Heart left ventricle (tissue), 16 donors: Measurements from ENCODE around the gene SCLY. TPM values are rescaled to one million over a fixed set of nuclear protein-coding genes. Genes with fewer than 3 reads are reported as not detected.
A peak's percentile ranks its signal among the peaks of the same experiment; 100 is the strongest.

Experiments
- ATAC-seq, 4 donors: fragments of 200-7000 bp; cut with Tn5 transposase; one replicate each; pipeline ENCODE4 v1.9.1; 2020 to 2022; ENCODE audit warnings: moderate library complexity in 4 of 4, mild to moderate bottlenecking in 3 of 4, moderate number of reproducible peaks in 1 of 4
- DNase-seq, 5 donors: peaks; one replicate each; pipeline ENCODE4 v3.0.0-alpha.2; 2020
- H3K27ac ChIP-seq, 12 donors: fragments of 200-600 bp; sonication (generic) in 4 of 12; one replicate each; pipeline versions ENCODE4 v1.5.0 to v1.8.0; 2016 to 2022; ENCODE audit warnings: mild to moderate bottlenecking in 2 of 12
- H3K27me3 ChIP-seq, 9 donors: fragments of 200-600 bp; sonication (generic) in 2 of 9; one replicate each; pipeline versions ENCODE4 v1.5.1 to v1.8.0; 2016 to 2022; ENCODE audit warnings: mild to moderate bottlenecking in 3 of 9
- H3K36me3 ChIP-seq, 9 donors: fragments of 200-600 bp; sonication (generic) in 2 of 9; one replicate each; pipeline versions ENCODE4 v1.5.0 to v1.8.0; 2018 to 2022; ENCODE audit warnings: mild to moderate bottlenecking in 2 of 9
- H3K4me1 ChIP-seq, 12 donors: fragments of 200-600 bp; sonication (generic) in 4 of 12; one replicate each; pipeline versions ENCODE4 v1.5.0 to v1.8.0; 2016 to 2022; ENCODE audit warnings: mild to moderate bottlenecking in 3 of 12
- H3K4me3 ChIP-seq, 12 donors: fragments of 200-600 bp; sonication (generic) in 4 of 12; one replicate each; pipeline versions ENCODE4 v1.5.0 to v1.8.0; 2017 to 2022; ENCODE audit warnings: mild to moderate bottlenecking in 9 of 12, moderate library complexity in 4 of 12
- H3K9me3 ChIP-seq, 12 donors: fragments of 200-600 bp; sonication (generic) in 4 of 12; one replicate each; pipeline versions ENCODE4 v1.5.0 to v1.8.0; 2016 to 2022; ENCODE audit warnings: mild to moderate bottlenecking in 1 of 12
- POLR2A ChIP-seq, 2 donors: fragments of 450-650 bp; IDR thresholded peaks; one replicate each; pipeline ENCODE4 v1.6.1; 2017; ENCODE audit warnings: antibody characterized with exemption in 2 of 2, mild to moderate bottlenecking in 2 of 2, moderate library complexity in 2 of 2
- WGBS, 4 donors: extraction: QIAGEN DNeasy Blood & Tissue Kit in 2 of 4; methylation state at CpG; one replicate each; pipeline versions ENCODE4 v1.1.5 to v1.1.7; 2013 to 2018; 5-methylcytosine and 5-hydroxymethylcytosine counted together
- intact Hi-C, 10 donors: fragments of 100-400 bp; cut with DNase I; formaldehyde crosslinking; loops; one replicate each; pipeline versions ENCODE4 v1.11.1 to v1.14.2; 2022
- polyA plus RNA-seq, 2 donors: library from polyadenylated mRNA; stranded (reverse); fragments of 200-250 nt; gene quantifications; one replicate each; pipeline ENCODE4 v1.2.3, GENCODE V29; 2013
- total RNA-seq, 9 donors: library from RNA; depleted of rRNA in 2 of 9; stranded (reverse); fragments of >200 nt in 2 of 9; fragmentation: NEBNext Ultra II Directional in 3 of 9; extraction: Animal tissue kit (Norgen Biotek cat#: 25700) in 3 of 9; gene quantifications; one replicate each; pipeline versions ENCODE4 v1.1.0 to v1.2.4, GENCODE V29; 2016 to 2023
- TF ChIP-seq, protein P1 (sequence below), 12 donors: fragments of 200-600 bp; sonication (generic) in 4 of 12; IDR thresholded peaks; one replicate each; pipeline versions ENCODE4 v1.5.0 to v1.8.0; 2018 to 2022; ENCODE audit warnings: antibody characterized with exemption in 12 of 12, mild to moderate bottlenecking in 5 of 12
- donor health status: ischemic (EF 13 %, LVEDD 7.1; RV severe dilation, severe dysfunction).
- donor health status: healthy with polysubstance abuse.
- donor health status: DM: no; HTN: yes; CAD: no.
- donor health status: DM: no; HTN: no; CAD: no.
- donor health status: ischemic (EF 25% LVEDD 6.9; RV normal size, moderate dysfunction).
- donor health status: ischemic (EF 25% LVEDD 5.7; RV mildly dilated, moderate dysfunction).
- donor health status: healthy.
- donor health status: DM: yes; HTN: yes; CAD: no.
- donor health status: ischemic (EF 35%, LVEDD 5.7; RV mildly dilated, moderate dysfunction).
- donor health status: nonischemic (EF 11% LVEDD 7.7; RV severe dilation, severe dysfunction).
- donor health status: DM: yes; HTN: yes; CAD: no.
- donor health status: PGD.
- donor health status: ischemic (EF 29% LVEDD 5.4; RV normal size, mild dysfunction).
- donor health status: nonischemic (EF 23%, LVEDD 6.1; RV moderate dilation, normal function).

Gene SCLY
- total and polyA plus RNA-seq, 11 donors: 6.9 to 21.2 (median 10.6) TPM

DNA sequence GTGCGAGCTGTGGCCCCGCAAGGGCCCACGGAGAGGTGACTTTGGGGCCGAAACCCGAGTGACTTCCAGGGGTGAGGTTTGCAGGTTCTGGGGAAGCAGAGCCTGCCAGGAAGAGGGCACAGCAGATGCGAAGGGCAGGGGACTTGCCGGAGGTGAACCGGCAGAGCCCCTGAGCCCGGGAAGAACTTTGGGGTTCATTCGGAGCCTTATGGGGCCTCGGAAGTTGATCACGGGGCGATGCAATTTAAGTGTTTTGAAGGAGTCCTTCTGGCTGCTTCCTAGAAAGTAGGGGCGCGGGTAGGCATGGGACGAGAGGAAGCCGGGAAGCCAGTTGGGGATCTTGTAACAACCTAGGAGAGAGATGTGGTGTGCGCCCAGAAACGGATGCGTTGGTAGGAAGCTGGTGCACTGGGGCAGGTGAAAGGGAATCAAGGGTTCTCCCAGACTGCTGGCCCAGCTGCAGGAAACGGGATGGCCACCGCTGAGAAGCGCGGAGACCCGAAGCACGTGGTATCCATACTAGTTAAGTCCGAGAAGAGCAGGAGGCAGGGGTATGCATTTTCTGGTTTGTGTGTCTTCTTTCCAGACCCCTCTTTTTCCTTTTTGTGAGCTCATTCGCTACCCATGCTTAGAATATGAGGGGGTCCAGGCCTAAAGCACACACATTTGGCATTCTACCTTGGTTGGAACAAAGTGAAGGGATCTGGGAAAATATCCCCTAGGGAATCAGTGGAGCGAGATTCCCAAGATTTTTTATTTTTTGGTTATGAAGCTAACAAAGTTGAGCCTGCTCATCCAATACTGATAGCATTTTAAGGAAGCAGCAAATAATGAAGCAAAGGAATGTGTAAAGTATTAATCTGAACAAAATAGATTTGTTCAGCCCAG is 758 bp downstream of the SCLY start:
- no peak for ATAC-seq

DNA sequence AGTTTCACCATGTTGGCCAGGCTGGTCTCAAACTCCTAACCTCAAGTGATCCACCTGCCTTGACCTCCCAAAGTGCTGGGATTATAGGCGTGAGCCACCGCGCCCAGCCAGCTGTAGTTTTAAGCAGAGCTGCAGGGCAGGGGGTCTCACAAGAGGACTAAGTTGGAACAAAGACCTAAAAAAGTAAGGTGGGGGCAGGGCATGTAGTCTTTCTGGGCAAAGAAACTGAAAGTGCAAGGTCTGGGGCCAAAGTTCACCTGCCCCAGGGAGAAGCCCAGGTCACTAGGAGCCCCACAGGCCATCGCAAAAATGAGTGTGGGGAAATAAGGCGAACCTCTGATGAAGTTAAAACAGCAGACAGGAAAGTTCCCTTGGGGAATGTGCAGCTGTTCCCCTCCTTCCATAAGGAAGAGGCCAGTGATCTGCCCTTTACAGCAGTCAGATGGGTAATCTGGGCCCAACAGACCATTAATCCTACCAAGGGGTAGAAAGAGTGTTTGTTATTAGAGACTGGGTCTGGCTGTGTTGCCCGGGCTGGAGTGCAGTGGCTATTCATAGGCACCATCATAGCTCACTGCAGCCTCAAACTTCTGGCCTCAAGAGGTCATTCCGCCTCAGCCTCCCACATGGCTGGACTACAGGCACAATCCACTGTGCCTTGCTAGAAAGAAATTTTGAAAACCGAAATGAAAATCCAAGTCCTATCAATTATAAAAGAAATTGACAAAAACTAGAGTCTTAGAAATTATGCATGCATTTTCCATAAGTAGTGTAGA is 2.8 kb downstream of the SCLY start:
- intact Hi-C loops: loop anchor here in 7 of 10 donors (5.0 to 10.0 kb wide), 5 partner anchors 74 to 221 kb away; partner anchors contain the start of genes UBE2F (in 4 of the 7), KLHL30 (in 1 of the 7), PER2 (in 1 of the 7) and RAMP1 (in 1 of the 7)
- Histone ChIP-seq H3K36me3 (peaks cover 0 to 42% (median 28%) of the 10 kb centered on the region in 9 donors), H3K9me3 (no peaks in the 10 kb centered on the region), H3K4me1 (peaks cover 0 to 21% (median 14%) of the 10 kb centered on the region in 12 donors), H3K27ac (no peak overlapping the region), H3K27me3 (no peaks in the 10 kb centered on the region), H3K4me3 (no peak overlapping the region)
- WGBS, 4 donors: 90 to 94% (median 92%) methylated on average over 8 of the region's 8 CpGs
- no peak for ATAC-seq
- TF ChIP-seq, protein P1, sequence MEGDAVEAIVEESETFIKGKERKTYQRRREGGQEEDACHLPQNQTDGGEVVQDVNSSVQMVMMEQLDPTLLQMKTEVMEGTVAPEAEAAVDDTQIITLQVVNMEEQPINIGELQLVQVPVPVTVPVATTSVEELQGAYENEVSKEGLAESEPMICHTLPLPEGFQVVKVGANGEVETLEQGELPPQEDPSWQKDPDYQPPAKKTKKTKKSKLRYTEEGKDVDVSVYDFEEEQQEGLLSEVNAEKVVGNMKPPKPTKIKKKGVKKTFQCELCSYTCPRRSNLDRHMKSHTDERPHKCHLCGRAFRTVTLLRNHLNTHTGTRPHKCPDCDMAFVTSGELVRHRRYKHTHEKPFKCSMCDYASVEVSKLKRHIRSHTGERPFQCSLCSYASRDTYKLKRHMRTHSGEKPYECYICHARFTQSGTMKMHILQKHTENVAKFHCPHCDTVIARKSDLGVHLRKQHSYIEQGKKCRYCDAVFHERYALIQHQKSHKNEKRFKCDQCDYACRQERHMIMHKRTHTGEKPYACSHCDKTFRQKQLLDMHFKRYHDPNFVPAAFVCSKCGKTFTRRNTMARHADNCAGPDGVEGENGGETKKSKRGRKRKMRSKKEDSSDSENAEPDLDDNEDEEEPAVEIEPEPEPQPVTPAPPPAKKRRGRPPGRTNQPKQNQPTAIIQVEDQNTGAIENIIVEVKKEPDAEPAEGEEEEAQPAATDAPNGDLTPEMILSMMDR (IDR thresholded peaks at IDR 0.05): no peak
- TF ChIP-seq POLR2A (IDR thresholded peaks at IDR 0.05): no peak
- no peak for DNase-seq

More for the DNA sequence above, 758 bp downstream of the SCLY start:
- peak overlapping the region; percentile 64 to 95 (median 88) for H3K4me3 ChIP-seq
- DNase-seq: peak in 1 of 5 donors; percentile 19
- WGBS, 4 donors: 3 to 5% (median 4%) methylated on average over 27 to 29 of the region's 29 CpGs
- TF ChIP-seq, protein P1 (IDR thresholded peaks at IDR 0.05): no peak
- no peak for TF ChIP-seq POLR2A (IDR thresholded peaks at IDR 0.05)
- no peaks in the 10 kb centered on the region for H3K27me3 ChIP-seq
- H3K27ac ChIP-seq: peak overlapping the region in 11 of 12 donors; percentile 60 to 95 (median 88)
- intact Hi-C loops: loop anchor here in 7 of 10 donors (2.0 to 10.0 kb wide), 6 partner anchors 76 to 223 kb away; partner anchors contain the start of genes UBE2F (in 5 of the 7), KLHL30 (in 1 of the 7), PER2 (in 1 of the 7) and RAMP1 (in 1 of the 7)
- peaks cover 0 to 22% (median 14%) of the 10 kb centered on the region in 12 donors for H3K4me1 ChIP-seq
- H3K9me3 ChIP-seq: no peaks in the 10 kb centered on the region
- peaks cover 0 to 24% (median 12%) of the 10 kb centered on the region in 9 donors for H3K36me3 ChIP-seq

DNA sequence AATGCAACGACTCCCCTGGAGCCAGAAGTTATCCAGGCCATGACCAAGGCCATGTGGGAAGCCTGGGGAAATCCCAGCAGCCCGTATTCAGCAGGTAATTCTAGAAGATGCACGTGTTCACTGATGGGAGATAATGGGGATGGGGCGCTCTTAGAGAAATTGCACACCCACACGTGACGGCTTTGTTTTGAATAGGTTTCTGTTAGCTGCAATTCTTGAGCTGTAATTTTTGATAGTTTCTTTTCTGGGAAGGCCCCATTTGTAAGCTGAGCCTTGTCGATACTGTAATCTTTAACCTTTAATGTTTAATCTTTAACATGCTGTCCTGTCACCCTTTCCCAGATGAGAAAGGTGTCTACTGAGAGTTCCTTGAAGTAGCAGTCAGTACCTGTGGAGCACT is 3.6 kb downstream of the SCLY start:
- Histone ChIP-seq H3K27ac (no peak overlapping the region), H3K27me3 (no peaks in the 10 kb centered on the region), H3K36me3 (peaks cover 0 to 50% (median 36%) of the 10 kb centered on the region in 9 donors), H3K9me3 (no peaks in the 10 kb centered on the region), H3K4me3 (no peak overlapping the region), H3K4me1 (peaks cover 0 to 18% (median 13%) of the 10 kb centered on the region in 12 donors)
- 86 to 93% (median 91%) methylated on average over 7 of the region's 7 CpGs for WGBS, 4 donors
- TF ChIP-seq POLR2A (IDR thresholded peaks at IDR 0.05): no peak
- TF ChIP-seq, protein P1 (IDR thresholded peaks at IDR 0.05): no peak
- intact Hi-C loops: loop anchor here in 7 of 10 donors (5.0 to 10.0 kb wide), 5 partner anchors 73 to 220 kb away; partner anchors contain the start of genes UBE2F (in 4 of the 7), KLHL30 (in 1 of the 7), PER2 (in 1 of the 7) and RAMP1 (in 1 of the 7)
- no peak for ATAC-seq
- no peak for DNase-seq
